Left ventricle myocardium inferior (tissue), 1 donor: Measurements from ENCODE around the gene KDM1B. TPM values are rescaled to one million over a fixed set of nuclear protein-coding genes. Genes with fewer than 3 reads are reported as not detected.
"Not testable (repeated sequence)": the region's sequence is repeated elsewhere in the genome, so short reads cannot be mapped to it uniquely, and the experiment has no call there.

Source experiments
- DNase-seq: peaks from one replicate; pipeline ENCODE4 v3.0.0-alpha.2; 2020
- H3K27ac ChIP-seq: fragments of 200-600 bp; replicated peaks from 2 replicates; pipeline ENCODE4 v1.8.0; 2021
- H3K27me3 ChIP-seq: fragments of 200-600 bp; 2 replicates; pipeline ENCODE4 v1.8.0; 2021; ENCODE audit warnings: low read depth
- H3K36me3 ChIP-seq: fragments of 200-600 bp; 2 replicates; pipeline ENCODE4 v1.8.0; 2021
- H3K4me1 ChIP-seq: fragments of 200-600 bp; 2 replicates; pipeline ENCODE4 v1.8.0; 2021
- H3K4me3 ChIP-seq: fragments of 200-600 bp; 2 replicates; pipeline ENCODE4 v1.8.0; 2021; ENCODE audit warnings: mild to moderate bottlenecking, moderate library complexity
- H3K9me3 ChIP-seq: fragments of 200-600 bp; replicated peaks from 2 replicates; pipeline ENCODE4 v1.8.0; 2021
- CTCF ChIP-seq: fragments of 200-600 bp; IDR thresholded peaks from 2 replicates; pipeline ENCODE4 v1.8.0; 2021; ENCODE audit warnings: antibody characterized with exemption, mild to moderate bottlenecking, borderline replicate concordance
- intact Hi-C: fragments of 100-400 bp; cut with micrococcal nuclease; formaldehyde crosslinking; loops from one replicate; pipeline ENCODE4 v1.11.0; 2022
- total RNA-seq: library from RNA; stranded (reverse); fragmentation: NEBNext Ultra II Directional; extraction: Animal tissue kit (Norgen Biotek cat#: 25700); gene quantifications from one replicate; pipeline ENCODE4 v1.2.1, GENCODE V29; 2021
- donor health status: DM: no; HTN: yes; CAD: no; lungs with severe emphysema.

Gene KDM1B
- total RNA-seq, 1 donor from 2014 or later, result 14.3 TPM

GRCh38 chr6:18171871-18172270 is 16.6 kb downstream of the KDM1B start:
- peaks cover 76% of the 10 kb centered on the region for H3K36me3 ChIP-seq
- no peaks in the 10 kb centered on the region for H3K4me1 ChIP-seq
- TF ChIP-seq CTCF, result no peak
- no peak for DNase-seq
- no peaks in the 10 kb centered on the region for H3K27me3 ChIP-seq
- peaks cover 13% of the 10 kb centered on the region for H3K9me3 ChIP-seq
- no peak overlapping the region for H3K27ac ChIP-seq
- H3K4me3 ChIP-seq, result no peak overlapping the region
- intact Hi-C loops, result no loop called here

GRCh38 chr6:18176198-18176597 is 21.0 kb downstream of the KDM1B start:
- H3K36me3 ChIP-seq, result peaks cover 32% of the 10 kb centered on the region
- H3K27me3 ChIP-seq, H3K4me3 ChIP-seq, H3K4me1 ChIP-seq, intact Hi-C loops, DNase-seq, H3K9me3 ChIP-seq, H3K27ac ChIP-seq: not testable (repeated sequence)

- Histone ChIP-seq H3K27me3 (no peaks in the 10 kb centered on the region), H3K4me1 (no peaks in the 10 kb centered on the region), H3K9me3 (no peaks in the 10 kb centered on the region), H3K4me3 (no peak overlapping the region), H3K36me3 (peaks cover 20% of the 10 kb centered on the region), H3K27ac (no peak overlapping the region)
- intact Hi-C loops, result no loop called here
- no peak for DNase-seq
- no peak for TF ChIP-seq CTCF
Observed at GRCh38 chr6:18177286-18177965, 22.2 kb downstream of the KDM1B start.

- no peaks in the 10 kb centered on the region for H3K4me1 ChIP-seq
- H3K9me3 ChIP-seq, result no peaks in the 10 kb centered on the region
- intact Hi-C loops, result no loop called here
- H3K27ac ChIP-seq, result no peak overlapping the region
- peaks cover 11% of the 10 kb centered on the region for H3K36me3 ChIP-seq
- no peak overlapping the region for H3K4me3 ChIP-seq
- TF ChIP-seq CTCF, result no peak
- no peak for DNase-seq
- no peaks in the 10 kb centered on the region for H3K27me3 ChIP-seq
Observed at GRCh38 chr6:18178960-18179615, 23.9 kb downstream of the KDM1B start.

GRCh38 chr6:18179770-18180356 is 24.6 kb downstream of the KDM1B start:
- Histone ChIP-seq H3K36me3 (peaks cover 3% of the 10 kb centered on the region), H3K9me3 (no peaks in the 10 kb centered on the region), H3K27ac (no peak overlapping the region), H3K4me3 (no peak overlapping the region), H3K27me3 (no peaks in the 10 kb centered on the region), H3K4me1 (no peaks in the 10 kb centered on the region)
- DNase-seq, result peak; percentile 17
- no peak for TF ChIP-seq CTCF
- intact Hi-C loops, result no loop called here

- Histone ChIP-seq H3K27ac (no peak overlapping the region), H3K4me3 (no peak overlapping the region), H3K9me3 (no peaks in the 10 kb centered on the region), H3K36me3 (no peaks in the 10 kb centered on the region), H3K27me3 (no peaks in the 10 kb centered on the region), H3K4me1 (peaks cover 11% of the 10 kb centered on the region)
- intact Hi-C loops, result no loop called here
- DNase-seq, result no peak
- TF ChIP-seq CTCF, result no peak
Observed at GRCh38 chr6:18182568-18182967, 27.3 kb downstream of the KDM1B start.
